Fibroblast of mammary gland (primary cell): ENCODE results near the gene CGREF1.

Source experiments
- DNase-seq: peaks from one replicate; pipeline ENCODE4 v3.0.0-alpha.2; 2010; ENCODE audit warnings: low read depth
- H3K4me3 ChIP-seq: 2 replicates; pipeline ENCODE4 v1.5.1; 2011; ENCODE audit warnings: low read depth, mild to moderate bottlenecking, low read length, moderate library complexity; ENCODE audit not compliant: control insufficient read depth
- TF ChIP-seq, protein P1 (sequence below): conservative IDR thresholded peaks from 2 replicates; pipeline ENCODE4 v1.5.1; 2011; ENCODE audit warnings: low read depth, low read length, inconsistent platforms; ENCODE audit not compliant: control insufficient read depth, insufficient read depth

CGREF1 gene

DNA sequence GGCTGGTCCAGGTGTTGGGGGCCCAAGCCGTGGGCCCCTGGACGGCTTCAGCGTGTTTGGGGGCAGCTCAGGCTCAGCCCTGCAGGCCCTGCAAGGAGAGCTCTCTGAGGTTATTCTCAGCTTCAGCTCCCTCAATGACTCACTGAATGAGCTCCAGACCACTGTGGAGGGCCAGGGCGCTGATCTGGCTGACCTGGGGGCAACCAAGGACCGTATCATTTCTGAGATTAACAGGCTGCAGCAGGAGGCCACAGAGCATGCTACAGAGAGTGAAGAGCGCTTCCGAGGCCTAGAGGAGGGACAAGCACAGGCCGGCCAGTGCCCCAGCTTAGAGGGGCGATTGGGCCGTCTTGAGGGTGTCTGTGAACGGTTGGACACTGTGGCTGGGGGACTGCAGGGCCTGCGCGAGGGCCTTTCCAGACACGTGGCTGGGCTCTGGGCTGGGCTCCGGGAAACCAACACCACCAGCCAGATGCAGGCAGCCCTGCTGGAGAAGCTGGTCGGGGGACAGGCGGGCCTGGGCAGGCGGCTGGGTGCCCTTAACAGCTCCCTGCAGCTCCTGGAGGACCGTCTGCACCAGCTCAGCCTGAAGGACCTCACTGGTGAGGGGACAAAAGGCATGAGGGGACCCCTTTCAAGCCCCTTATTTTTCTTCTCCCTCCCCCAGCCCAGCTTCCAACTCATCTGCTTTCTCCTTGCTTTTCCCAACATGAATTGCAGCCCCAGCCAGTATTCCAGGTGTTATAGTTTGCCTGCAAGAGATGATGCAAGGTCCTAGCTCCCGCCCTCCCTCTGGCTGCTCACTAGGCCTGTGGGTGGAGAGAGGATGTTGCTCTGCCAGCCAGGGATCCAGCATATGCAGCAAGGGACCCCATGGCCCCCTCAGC, 35.3 kb downstream of the CGREF1 start:
- H3K4me3 ChIP-seq = no peak overlapping the region
- TF ChIP-seq, protein P1, sequence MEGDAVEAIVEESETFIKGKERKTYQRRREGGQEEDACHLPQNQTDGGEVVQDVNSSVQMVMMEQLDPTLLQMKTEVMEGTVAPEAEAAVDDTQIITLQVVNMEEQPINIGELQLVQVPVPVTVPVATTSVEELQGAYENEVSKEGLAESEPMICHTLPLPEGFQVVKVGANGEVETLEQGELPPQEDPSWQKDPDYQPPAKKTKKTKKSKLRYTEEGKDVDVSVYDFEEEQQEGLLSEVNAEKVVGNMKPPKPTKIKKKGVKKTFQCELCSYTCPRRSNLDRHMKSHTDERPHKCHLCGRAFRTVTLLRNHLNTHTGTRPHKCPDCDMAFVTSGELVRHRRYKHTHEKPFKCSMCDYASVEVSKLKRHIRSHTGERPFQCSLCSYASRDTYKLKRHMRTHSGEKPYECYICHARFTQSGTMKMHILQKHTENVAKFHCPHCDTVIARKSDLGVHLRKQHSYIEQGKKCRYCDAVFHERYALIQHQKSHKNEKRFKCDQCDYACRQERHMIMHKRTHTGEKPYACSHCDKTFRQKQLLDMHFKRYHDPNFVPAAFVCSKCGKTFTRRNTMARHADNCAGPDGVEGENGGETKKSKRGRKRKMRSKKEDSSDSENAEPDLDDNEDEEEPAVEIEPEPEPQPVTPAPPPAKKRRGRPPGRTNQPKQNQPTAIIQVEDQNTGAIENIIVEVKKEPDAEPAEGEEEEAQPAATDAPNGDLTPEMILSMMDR = no peak
- no peak for DNase-seq

DNA sequence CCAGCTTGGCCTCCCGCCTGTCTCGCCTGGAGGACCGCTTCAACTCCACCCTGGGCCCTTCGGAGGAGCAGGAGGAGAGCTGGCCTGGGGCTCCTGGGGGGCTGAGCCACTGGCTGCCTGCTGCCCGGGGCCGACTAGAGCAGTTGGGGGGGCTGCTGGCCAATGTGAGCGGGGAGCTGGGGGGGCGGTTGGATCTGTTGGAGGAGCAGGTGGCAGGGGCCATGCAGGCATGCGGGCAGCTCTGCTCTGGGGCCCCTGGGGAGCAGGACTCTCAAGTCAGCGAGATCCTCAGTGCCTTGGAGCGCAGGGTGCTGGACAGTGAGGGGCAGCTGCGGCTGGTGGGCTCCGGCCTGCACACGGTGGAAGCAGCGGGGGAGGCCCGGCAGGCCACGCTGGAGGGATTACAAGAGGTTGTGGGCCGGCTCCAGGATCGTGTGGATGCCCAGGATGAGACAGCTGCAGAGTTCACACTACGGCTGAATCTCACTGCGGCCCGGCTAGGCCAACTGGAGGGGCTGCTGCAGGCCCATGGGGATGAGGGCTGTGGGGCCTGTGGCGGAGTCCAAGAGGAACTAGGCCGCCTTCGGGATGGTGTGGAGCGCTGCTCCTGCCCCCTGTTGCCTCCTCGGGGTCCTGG, 36.0 kb downstream of the CGREF1 start:
- TF ChIP-seq, protein P1 = no peak
- no peak overlapping the region for H3K4me3 ChIP-seq
- DNase-seq = no peak

DNA sequence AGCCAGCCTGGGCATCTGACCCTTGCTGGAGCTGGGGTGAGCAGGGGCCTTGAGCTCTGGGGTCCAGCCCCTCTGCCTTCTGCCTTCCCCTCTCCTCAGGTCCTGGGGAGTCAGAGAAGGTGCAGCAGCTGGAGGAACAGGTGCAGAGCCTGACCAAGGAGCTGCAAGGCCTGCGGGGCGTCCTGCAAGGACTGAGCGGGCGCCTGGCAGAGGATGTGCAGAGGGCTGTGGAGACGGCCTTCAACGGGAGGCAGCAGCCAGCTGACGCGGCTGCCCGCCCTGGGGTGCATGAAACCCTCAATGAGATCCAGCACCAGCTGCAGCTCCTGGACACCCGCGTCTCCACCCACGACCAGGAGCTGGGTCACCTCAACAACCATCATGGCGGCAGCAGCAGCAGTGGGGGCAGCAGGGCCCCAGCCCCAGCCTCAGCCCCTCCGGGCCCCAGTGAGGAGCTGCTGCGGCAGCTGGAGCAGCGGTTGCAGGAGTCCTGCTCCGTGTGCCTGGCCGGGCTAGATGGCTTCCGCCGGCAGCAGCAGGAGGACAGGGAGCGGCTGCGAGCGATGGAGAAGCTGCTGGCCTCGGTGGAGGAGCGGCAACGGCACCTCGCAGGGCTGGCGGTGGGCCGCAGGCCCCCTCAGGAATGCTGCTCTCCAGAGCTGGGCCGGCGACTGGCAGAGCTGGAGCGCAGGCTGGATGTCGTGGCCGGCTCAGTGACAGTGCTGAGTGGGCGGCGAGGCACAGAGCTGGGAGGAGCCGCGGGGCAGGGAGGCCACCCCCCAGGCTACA, 36.8 kb downstream of the CGREF1 start:
- no peak for DNase-seq
- H3K4me3 ChIP-seq = no peak overlapping the region
- TF ChIP-seq, protein P1 = no peak

DNA sequence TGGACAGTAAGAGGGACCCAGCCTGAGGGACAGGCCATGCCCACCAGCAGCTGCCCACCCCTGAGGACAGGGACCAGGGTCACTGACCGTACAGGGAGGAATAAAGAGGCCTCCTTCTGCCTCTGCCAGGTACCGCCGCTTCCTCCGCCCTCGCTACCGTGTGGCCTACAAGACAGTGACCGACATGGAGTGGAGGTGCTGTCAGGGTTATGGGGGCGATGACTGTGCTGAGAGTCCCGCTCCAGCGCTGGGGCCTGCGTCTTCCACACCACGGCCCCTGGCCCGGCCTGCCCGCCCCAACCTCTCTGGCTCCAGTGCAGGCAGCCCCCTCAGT, 38.4 kb downstream of the CGREF1 start:
- peak overlapping the region; percentile 85 for H3K4me3 ChIP-seq
- DNase-seq = no peak
- TF ChIP-seq, protein P1 = no peak

DNA sequence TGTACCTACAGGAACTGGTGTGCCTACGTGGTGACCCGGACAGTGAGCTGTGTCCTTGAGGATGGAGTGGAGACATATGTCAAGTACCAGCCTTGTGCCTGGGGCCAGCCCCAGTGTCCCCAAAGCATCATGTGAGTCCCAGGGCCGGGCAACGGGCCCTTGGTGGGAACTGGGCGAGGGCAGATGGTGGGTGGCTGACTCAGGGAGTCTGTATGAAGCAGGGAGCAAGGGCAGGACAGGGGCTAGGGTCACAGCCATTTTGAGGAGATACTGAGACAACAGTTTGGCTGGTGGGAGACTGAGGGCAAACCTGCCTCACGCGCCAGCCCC, 38.8 kb downstream of the CGREF1 start:
- TF ChIP-seq, protein P1 = no peak
- no peak for DNase-seq
- H3K4me3 ChIP-seq = peak overlapping the region; percentile 85

DNA sequence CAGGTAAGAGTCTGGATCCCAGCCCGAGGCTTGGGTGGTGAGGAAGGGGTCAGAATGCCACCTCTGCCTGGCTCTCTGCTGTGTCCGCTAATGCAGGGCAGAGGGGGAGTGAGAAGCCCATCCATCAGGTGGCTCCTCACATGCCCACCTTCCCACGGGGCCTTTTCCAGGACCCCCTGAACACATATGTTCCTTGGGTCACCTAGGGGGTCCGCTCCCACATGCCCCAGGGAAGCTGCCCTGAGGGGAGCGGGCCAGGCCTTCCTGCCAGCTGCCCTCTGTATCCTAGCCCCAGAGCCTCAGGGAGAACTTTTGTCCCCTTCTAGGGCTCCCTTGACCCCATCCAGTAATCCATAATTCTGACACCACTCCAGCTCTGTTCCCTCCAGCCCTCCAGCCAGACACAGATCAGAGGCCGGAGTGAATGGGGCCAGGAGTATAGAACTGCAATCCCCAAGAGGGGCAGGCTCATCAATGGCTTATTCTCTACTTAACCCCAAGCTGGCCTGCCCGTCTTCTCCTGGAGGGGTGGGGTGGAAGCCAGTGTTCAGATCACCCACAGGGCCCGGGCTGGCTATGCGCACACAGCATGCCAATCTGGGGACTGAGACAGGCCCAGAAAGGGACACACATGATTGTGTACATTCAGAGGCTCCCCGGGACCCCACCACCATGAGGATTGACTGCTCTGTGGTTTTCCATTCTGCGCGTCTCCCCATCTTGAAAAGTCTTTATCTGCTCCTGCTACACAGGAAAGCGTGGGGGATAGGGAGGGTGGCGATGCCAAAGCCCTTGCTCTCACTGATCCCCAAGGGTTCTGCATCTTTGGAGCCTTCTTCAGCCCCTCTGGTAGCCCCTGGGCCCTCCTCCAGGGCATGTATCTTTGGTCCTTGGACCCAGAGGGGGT, 39.4 kb downstream of the CGREF1 start:
- TF ChIP-seq, protein P1 = no peak
- DNase-seq = peak; percentile 51
- H3K4me3 ChIP-seq = peak overlapping the region; percentile 85
